Tibial nerve (tissue), 3 donors: Measurements from ENCODE around the gene CCM2L.

Experiments
- POLR2A ChIP-seq, 2 donors: fragments of 450-650 bp; IDR thresholded peaks; one replicate each; pipeline ENCODE4 v1.6.1; 2017; ENCODE audit warnings: antibody characterized with exemption in 2 of 2, mild to moderate bottlenecking in 2 of 2, moderate library complexity in 2 of 2
- TF ChIP-seq, protein P1 (sequence below), 5 experiments: fragments of 200-600 bp in 3 of 5; fragments of 450-650 bp in 2 of 5; sonication (generic) in 3 of 5; IDR thresholded peaks; one replicate each; pipeline ENCODE4 v1.5.1; 2016 to 2019; ENCODE audit warnings: antibody characterized with exemption in 5 of 5, mild to moderate bottlenecking in 3 of 5, moderate library complexity in 2 of 5

DNA sequence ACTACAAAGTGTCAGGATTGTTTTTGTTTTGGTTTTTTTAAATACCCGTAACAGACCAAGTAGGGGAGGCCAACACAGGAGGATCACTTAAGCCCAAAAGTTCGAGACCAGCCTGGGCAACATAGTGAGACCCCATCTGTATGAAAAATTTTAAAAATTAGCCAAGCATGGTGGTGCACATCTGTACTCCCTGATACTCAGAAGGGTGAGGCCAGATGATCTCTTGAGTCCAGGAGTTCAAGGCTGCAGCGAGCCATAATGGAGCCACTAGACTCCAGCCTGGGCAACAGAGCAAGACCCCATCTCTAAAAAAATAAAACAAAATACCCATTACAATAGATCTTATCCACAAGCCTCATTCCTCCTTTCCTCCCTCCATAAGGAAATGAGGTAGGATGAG lies 70.5 kb downstream of the CCM2L start:
- TF ChIP-seq, protein P1, sequence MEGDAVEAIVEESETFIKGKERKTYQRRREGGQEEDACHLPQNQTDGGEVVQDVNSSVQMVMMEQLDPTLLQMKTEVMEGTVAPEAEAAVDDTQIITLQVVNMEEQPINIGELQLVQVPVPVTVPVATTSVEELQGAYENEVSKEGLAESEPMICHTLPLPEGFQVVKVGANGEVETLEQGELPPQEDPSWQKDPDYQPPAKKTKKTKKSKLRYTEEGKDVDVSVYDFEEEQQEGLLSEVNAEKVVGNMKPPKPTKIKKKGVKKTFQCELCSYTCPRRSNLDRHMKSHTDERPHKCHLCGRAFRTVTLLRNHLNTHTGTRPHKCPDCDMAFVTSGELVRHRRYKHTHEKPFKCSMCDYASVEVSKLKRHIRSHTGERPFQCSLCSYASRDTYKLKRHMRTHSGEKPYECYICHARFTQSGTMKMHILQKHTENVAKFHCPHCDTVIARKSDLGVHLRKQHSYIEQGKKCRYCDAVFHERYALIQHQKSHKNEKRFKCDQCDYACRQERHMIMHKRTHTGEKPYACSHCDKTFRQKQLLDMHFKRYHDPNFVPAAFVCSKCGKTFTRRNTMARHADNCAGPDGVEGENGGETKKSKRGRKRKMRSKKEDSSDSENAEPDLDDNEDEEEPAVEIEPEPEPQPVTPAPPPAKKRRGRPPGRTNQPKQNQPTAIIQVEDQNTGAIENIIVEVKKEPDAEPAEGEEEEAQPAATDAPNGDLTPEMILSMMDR (IDR thresholded peaks at IDR 0.05), result no peak
- TF ChIP-seq POLR2A (IDR thresholded peaks at IDR 0.05), result no peak
